Activated CD4-positive, alpha-beta T cell treated with anti-CD3 and anti-CD28 coated beads, Interleukin-2, amount 10 ng/mL, durations not matched to agents 7 days and 5 days (primary cell): ENCODE results near the gene LRFN3. TPM values are rescaled to one million over a fixed set of nuclear protein-coding genes. Genes with fewer than 3 reads are reported as not detected.
"Not testable (repeated sequence)": the region's sequence is repeated elsewhere in the genome, so short reads cannot be mapped to it uniquely, and the experiment has no call there.

ENCODE experiments used
- CTCF ChIA-PET: fragments of 350-600 bp; sonication (Branson Sonifier 250); formaldehyde crosslinking; loops from one replicate; lab custom pipeline; 2021; ENCODE audit warnings: antibody characterized with exemption; lab: Charles Lee
- POLR2A ChIA-PET: fragments of 350-600 bp; sonication (Branson Sonifier 250); formaldehyde crosslinking; loops from one replicate; lab custom pipeline; 2021; ENCODE audit warnings: antibody characterized with exemption; lab: Charles Lee
- DNase-seq: peaks from one replicate; pipeline ENCODE4 v3.0.0-alpha.2; 2020
- H3K27ac Mint-ChIP-seq: one replicate; pipeline ENCODE4 v1.8.0; 2021; ENCODE audit warnings: mild to moderate bottlenecking, moderate library complexity, mixed read lengths
- H3K27me3 Mint-ChIP-seq: one replicate; pipeline ENCODE4 v1.8.0; 2021; ENCODE audit warnings: mixed read lengths
- H3K36me3 Mint-ChIP-seq: one replicate; pipeline ENCODE4 v1.8.0; 2021; ENCODE audit warnings: low read depth, mixed read lengths
- H3K4me1 Mint-ChIP-seq: one replicate; pipeline ENCODE4 v1.8.0; 2021; ENCODE audit warnings: mixed read lengths
- H3K4me3 Mint-ChIP-seq: one replicate; pipeline ENCODE4 v1.8.0; 2021; ENCODE audit warnings: mild to moderate bottlenecking, moderate library complexity, mixed read lengths
- H3K9me3 Mint-ChIP-seq: one replicate; pipeline ENCODE4 v1.8.0; 2021; ENCODE audit warnings: mixed read lengths
- total RNA-seq, 2 experiments: library from RNA; stranded (reverse); gene quantifications; one replicate each; pipeline ENCODE4 v1.2.3, GENCODE V29; 2021

The LRFN3 gene, protein sequence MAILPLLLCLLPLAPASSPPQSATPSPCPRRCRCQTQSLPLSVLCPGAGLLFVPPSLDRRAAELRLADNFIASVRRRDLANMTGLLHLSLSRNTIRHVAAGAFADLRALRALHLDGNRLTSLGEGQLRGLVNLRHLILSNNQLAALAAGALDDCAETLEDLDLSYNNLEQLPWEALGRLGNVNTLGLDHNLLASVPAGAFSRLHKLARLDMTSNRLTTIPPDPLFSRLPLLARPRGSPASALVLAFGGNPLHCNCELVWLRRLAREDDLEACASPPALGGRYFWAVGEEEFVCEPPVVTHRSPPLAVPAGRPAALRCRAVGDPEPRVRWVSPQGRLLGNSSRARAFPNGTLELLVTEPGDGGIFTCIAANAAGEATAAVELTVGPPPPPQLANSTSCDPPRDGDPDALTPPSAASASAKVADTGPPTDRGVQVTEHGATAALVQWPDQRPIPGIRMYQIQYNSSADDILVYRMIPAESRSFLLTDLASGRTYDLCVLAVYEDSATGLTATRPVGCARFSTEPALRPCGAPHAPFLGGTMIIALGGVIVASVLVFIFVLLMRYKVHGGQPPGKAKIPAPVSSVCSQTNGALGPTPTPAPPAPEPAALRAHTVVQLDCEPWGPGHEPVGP
- total RNA-seq = 10 to 100 TPM; 12.3 to 13.5 TPM

DNA sequence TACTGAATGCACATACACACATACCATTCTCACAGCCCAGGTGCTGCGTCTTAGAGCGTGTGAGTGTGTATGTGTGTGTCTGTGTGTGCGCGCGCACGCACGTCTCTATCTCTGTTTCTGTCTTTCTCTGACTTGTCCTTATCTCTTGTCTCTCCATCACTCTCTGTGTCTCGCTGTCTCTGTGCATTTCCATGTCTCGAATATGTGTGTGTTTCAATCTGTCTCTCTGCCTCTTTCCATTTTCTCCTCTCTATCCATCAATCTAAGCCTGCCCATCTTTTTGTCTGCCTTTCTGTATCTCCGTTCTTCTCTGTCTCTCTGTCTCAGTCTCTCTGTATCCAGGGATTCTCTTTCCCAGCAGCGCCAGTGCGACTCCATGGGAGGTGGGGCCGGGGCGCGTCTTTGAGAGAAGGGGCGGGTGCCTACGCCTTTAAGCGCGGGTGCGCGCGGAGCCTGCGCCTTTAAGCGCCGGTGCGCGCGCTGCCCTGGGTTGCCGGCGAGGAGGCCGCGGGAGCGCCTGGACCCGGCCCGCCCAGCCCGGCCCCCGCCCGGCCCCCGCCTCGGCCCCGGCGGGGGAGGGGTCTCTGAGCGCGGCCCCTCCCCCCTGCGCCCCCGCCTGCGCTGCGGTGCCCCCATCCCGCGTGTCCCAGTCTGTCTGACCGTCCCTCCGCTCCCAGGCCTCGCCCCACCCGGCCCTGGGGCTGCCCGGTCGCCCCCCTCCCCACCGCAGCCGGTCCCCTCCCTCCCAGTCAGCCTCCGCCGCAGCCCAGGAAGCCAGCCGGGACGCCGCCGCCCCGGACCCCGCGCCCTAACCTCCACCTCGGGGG, at the start of gene LRFN3:
Gene LRFN3, plus strand, starts transcription at position 464 of the 827 bp plus-strand sequence. CDS start 3,052 bp downstream, outside the sequence.
- no peaks in the 10 kb centered on the region for H3K9me3 Mint-ChIP-seq
- ChIA-PET CTCF (no interaction called here), POLR2A (no interaction called here)
- peak within 1 kb of the TSS; percentile 83 for H3K4me3 Mint-ChIP-seq
- DNase-seq = peak; percentile 63
- H3K36me3 Mint-ChIP-seq = peaks cover 5% of the 10 kb centered on the region
- H3K27me3 Mint-ChIP-seq = no peaks in the 10 kb centered on the region
- peaks cover 44% of the 10 kb centered on the region for H3K4me1 Mint-ChIP-seq
- peak within 1 kb of the TSS; percentile 82 for H3K27ac Mint-ChIP-seq

DNA sequence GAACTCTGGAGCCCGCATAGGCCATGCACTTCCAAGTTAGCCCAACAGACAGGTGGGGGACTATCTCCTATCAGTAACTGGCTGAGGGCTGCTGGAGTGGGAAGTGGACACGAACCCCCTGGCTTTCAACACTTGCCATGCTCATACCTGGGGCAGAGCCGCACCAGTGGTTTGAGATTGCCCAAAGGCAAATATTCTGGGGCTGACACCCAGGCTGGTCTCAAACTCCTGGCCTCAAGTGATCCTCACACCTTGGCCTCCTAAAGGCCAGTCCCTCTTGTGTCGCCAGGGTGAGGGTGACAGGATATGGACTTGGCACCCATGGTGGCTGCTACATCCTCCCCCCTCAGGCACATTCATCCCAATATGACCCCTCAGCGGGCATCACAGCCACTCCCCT, 49.0 kb upstream of the LRFN3 start:
- CTCF ChIA-PET = interaction anchor here (0.6 to 1.5 kb wide), 2 partner anchors 42 to 60 kb away, joined by 3 read pairs; no protein-coding TSS in a partner anchor

DNA sequence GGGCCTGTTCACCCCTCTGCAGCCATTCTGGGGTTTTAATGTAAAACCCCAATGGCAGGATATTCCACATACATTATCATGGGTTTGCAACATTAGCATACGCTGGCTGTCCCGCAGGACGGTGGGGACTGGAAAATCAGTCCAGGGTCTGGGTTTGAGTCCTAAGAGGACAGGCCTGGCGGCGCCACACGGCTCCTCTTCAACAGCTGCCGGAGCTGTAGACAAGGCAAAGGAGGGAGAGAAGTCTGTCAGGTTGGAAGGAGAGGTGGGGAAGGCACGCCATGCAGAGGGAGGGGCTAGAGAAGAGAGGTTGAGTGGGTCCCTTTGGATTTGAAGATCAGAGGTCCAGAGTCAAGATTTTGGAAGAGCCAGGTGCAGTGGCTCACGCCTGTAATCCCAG, 47.8 kb upstream of the LRFN3 start:
- ChIA-PET CTCF (interaction anchor here (1.0 to 1.5 kb wide), 2 partner anchors 10 to 41 kb away, joined by 3 read pairs; no protein-coding TSS in a partner anchor), POLR2A (no interaction called here)
- Mint-ChIP-seq H3K36me3 (peaks cover 53% of the 10 kb centered on the region), H3K27ac (no peak overlapping the region), H3K9me3 (no peaks in the 10 kb centered on the region), H3K4me1 (peaks cover 12% of the 10 kb centered on the region), H3K4me3 (no peak overlapping the region), H3K27me3 (no peaks in the 10 kb centered on the region)
- DNase-seq = no peak

More for the DNA sequence above, 49.0 kb upstream of the LRFN3 start:
- Mint-ChIP-seq H3K9me3 (no peaks in the 10 kb centered on the region), H3K27me3 (no peaks in the 10 kb centered on the region), H3K36me3 (peaks cover 43% of the 10 kb centered on the region), H3K4me3 (no peak overlapping the region), H3K27ac (no peak overlapping the region), H3K4me1 (peaks cover 11% of the 10 kb centered on the region)
- DNase-seq = no peak
- POLR2A ChIA-PET = no interaction called here

DNA sequence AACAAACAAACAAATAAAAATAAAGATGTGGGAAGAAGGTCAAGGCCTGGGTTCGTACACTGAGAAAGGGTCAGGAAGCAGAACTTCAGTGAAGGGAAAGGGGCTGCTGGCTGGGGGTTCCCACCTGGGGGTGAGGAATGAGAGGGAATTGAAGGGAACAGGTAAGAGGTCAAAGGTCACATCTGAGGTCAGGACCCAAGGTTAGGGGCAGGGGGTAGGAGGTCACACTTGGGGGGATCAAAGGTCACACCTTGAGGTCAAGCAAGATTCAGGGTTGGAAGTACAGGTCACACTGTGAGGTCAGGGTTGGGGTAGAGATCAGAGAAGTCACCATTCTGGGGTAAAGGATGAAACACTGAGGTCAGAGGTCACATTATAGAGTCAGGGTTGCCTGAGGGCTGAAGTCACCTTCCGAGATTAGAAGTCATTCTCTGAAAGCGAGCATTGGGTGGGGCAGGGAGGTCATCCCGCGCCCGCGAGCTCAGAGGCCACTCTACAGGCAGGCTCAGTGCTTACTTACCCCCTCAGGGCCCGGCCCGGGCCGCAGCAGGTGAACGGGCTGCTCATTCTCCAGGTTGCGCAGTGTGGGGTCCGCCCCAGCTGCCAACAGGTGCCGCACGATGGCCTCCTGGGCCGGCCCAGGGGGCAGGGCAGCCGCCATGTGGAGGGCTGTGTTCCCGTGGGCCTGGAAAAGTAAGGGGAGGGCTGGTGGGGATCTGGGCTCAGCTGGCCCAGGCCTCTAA, 46.6 kb upstream of the LRFN3 start:
- Mint-ChIP-seq H3K27me3 (no peaks in the 10 kb centered on the region), H3K9me3 (no peaks in the 10 kb centered on the region), H3K4me1 (peaks cover 12% of the 10 kb centered on the region), H3K4me3 (no peak overlapping the region), H3K36me3 (peaks cover 58% of the 10 kb centered on the region), H3K27ac (no peak overlapping the region)
- CTCF ChIA-PET = no interaction called here
- POLR2A ChIA-PET = no interaction called here
- no peak for DNase-seq

DNA sequence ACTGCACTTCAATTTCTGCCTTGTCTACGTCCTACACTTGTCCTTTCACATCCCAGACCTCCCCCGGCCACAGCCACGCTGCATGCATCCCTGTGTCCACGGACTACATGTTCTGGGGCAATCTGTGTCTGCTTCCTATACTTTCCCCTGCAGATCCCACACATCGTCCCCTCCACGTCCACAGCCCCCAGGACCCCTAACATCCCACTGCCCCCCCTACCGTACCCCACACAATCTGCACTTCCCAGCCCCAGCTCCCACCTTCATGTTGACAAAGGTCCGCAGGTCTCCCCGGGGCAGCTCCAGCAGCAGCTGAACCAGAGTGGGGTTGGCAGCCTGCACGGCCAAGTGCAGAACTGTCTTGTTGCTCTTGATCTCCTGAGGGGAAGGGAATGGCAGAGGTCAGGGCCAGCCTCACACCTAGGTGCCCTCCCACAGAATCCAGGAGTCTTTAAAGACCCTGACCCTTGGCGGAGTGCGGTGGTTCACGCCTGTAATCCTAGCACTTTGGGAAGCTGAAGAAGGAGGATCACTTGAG, 46.0 kb upstream of the LRFN3 start:
- Mint-ChIP-seq H3K36me3 (peaks cover 61% of the 10 kb centered on the region), H3K27me3 (no peaks in the 10 kb centered on the region), H3K4me1 (peaks cover 14% of the 10 kb centered on the region), H3K4me3 (no peak overlapping the region), H3K9me3 (no peaks in the 10 kb centered on the region), H3K27ac (no peak overlapping the region)
- POLR2A ChIA-PET = no interaction called here
- no peak for DNase-seq
- CTCF ChIA-PET = no interaction called here

DNA sequence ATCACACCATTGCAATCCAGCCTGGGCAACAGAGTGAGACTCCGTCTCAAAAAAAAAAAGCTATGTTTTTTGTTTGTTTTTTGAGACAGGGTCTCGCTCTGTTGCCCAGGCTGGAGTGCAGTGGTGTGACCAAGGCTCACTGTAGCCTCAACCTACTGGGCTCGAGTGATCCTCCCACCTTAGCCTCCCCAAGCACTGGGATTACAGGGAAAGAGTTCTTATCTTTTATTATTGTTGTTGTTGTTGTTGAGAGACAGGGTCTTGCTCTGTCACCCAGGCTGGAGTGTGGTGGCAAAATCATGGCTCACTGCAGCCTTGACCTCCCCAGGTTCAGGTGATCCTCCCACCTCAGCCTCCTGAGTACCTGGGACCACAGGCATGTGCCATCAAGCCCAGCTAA, 44.4 kb upstream of the LRFN3 start:
- DNase-seq, H3K9me3 Mint-ChIP-seq, H3K27ac Mint-ChIP-seq, H3K27me3 Mint-ChIP-seq, H3K4me3 Mint-ChIP-seq, POLR2A ChIA-PET: not testable (repeated sequence)
- Mint-ChIP-seq H3K4me1 (peaks cover 22% of the 10 kb centered on the region), H3K36me3 (peaks cover 59% of the 10 kb centered on the region)
- CTCF ChIA-PET = interaction anchor here (4.0 kb wide), 1 partner anchor 9 kb away, joined by 23 read pairs; no protein-coding TSS in a partner anchor

DNA sequence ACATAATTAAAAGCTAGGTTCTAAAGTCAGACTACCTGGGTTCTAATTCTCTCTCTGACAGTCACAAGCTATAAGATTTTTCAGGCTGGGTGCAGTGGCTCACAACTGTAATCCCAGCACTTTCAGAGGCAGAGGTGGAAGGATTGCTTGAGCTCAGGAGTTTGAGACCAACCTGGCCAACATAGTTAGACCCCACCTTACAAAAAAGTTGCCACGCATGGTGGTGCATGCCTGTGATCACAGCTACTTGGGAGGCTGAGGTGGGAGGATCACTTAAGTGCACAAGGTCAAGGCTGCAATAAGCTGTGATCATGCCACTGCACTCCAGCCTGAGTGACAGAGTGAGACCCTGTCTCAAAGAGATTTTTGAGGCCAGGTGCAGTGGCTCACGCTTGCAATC, 41.8 kb upstream of the LRFN3 start:
- Mint-ChIP-seq H3K36me3 (peaks cover 57% of the 10 kb centered on the region), H3K9me3 (no peaks in the 10 kb centered on the region), H3K4me1 (peaks cover 25% of the 10 kb centered on the region), H3K27me3 (no peaks in the 10 kb centered on the region), H3K27ac (no peak overlapping the region), H3K4me3 (no peak overlapping the region)
- POLR2A ChIA-PET = no interaction called here
- CTCF ChIA-PET = interaction anchor here (1.0 to 4.0 kb wide), 4 partner anchors 12 to 37 kb away, joined by 3 to 23 read pairs (median 4); no protein-coding TSS in a partner anchor
- no peak for DNase-seq

DNA sequence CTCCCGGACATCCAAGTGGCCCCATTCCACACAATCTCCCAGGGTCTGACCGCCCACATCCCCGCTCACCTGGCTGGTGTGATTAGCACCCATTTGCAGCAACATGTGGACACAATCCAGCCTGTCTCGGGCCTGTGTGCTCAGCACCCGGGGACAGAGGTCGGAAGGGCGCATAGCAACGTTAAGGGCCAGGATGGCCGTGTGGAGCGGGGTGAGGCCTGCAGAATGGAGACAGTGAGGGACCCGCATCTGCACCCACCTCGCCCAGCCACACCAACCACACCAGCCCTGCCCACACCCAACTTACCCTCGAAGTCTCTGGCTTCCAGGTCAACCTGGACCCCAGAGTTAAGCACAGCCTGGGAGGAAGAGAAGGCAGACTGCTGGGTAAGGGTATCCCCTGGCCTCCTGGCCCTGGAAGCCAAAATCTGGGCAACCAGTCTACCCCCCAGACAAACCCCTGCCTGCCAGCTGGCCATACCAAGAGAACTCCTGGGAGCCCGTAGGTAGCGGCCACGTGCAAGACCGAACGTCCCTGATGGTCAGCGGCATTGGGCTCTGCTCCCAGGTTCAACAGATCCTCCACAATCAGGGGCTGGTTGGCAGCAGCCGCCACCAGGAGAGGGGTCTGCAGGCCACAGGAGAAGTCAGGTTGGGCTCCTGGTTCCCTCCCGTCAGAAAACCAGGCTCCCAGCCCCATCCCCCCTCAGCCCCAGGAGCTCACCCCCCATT, 40.1 kb upstream of the LRFN3 start:
- Mint-ChIP-seq H3K27ac (no peak overlapping the region), H3K4me1 (peaks cover 28% of the 10 kb centered on the region), H3K27me3 (no peaks in the 10 kb centered on the region), H3K4me3 (no peak overlapping the region), H3K9me3 (no peaks in the 10 kb centered on the region), H3K36me3 (peaks cover 46% of the 10 kb centered on the region)
- ChIA-PET POLR2A (no interaction called here), CTCF (no interaction called here)
- no peak for DNase-seq

DNA sequence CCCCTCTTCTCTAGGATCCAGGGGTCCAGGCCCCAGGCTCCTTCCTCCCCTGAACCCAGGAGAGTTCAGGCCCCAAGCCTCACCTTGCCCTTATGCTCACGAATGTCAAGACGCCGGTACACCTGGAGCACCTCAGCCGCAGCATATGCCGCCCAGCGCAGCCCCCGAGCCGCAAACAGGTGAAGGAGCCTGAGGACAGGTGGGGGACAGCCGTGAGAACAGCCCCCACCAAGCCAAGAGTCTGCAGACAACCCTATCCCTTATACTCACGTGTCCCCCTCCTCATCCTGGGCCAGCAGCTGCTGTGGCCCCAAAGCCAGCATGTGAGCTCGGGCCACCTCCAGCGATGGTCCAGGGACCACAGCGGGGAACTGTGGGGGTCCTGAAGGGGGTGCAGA, 39.5 kb upstream of the LRFN3 start:
- no peak for DNase-seq
- Mint-ChIP-seq H3K9me3 (no peaks in the 10 kb centered on the region), H3K36me3 (peaks cover 45% of the 10 kb centered on the region), H3K27ac (peak overlapping the region; percentile 13), H3K27me3 (no peaks in the 10 kb centered on the region), H3K4me1 (peaks cover 31% of the 10 kb centered on the region), H3K4me3 (no peak overlapping the region)
- POLR2A ChIA-PET = no interaction called here
- CTCF ChIA-PET = no interaction called here

DNA sequence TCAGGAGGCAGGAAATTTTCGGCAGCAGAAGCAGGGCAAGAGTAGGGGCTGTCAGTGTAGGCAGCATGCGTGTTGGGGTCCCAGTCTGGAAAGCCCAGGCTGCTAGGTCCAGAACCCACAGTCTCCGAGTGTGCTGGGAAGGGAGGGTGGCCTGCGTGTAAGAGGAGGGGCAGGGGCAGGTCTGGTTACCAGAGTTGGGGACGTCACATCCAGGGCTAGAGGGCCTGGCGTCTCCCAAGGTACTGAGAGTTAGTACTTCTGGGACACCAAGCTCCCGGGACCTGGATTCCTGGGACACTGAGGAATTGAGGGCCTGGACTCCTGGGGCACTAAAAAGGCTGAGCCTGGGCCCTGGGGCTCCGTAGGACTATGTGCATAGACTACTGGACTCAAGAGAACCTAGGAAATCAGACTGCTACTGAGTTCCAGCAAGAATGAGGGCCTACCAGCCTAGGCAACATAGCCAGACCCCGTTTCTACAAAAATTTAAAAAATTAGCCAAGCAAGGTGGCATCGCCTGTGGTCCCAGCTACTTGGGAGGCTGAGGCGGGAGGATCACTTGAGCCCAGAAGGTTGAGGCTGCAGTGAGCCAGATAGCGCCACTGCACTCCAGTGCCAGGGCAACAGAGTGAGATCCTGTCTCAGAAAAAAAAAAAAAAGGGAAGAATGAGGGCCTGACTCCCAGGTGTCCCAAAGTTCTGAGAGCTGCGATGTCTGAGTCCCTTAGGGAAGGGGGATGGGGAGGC, 38.3 kb upstream of the LRFN3 start:
- peaks cover 41% of the 10 kb centered on the region for H3K36me3 Mint-ChIP-seq
- peak overlapping the region; percentile 94 for H3K4me3 Mint-ChIP-seq
- no peaks in the 10 kb centered on the region for H3K27me3 Mint-ChIP-seq
- ChIA-PET POLR2A (no interaction called here), CTCF (interaction anchor here (0.8 to 0.9 kb wide), 2 partner anchors 9 to 16 kb away, joined by 3 to 4 read pairs; no protein-coding TSS in a partner anchor)
- peaks cover 39% of the 10 kb centered on the region for H3K4me1 Mint-ChIP-seq
- H3K9me3 Mint-ChIP-seq = no peaks in the 10 kb centered on the region
- H3K27ac Mint-ChIP-seq = peak overlapping the region; percentile 80
- no peak for DNase-seq

DNA sequence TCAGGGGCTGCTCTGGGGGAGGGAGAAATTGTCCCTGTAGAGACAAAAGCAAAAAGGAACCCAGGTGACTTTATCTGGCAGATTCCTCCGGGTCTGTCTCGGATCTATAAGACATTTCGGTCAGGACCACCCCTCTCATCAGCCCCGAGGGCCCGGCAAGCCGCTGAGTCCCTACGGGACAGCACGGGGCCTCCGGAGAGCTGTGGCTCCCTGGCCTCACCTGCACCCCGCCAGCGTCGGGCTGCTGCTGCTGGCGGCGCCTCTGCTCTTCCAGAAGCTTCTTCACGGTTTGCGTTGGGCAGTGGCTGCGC, 37.7 kb upstream of the LRFN3 start:
- Mint-ChIP-seq H3K9me3 (no peaks in the 10 kb centered on the region), H3K4me3 (peak overlapping the region; percentile 94), H3K27me3 (no peaks in the 10 kb centered on the region), H3K27ac (peak overlapping the region; percentile 97), H3K36me3 (peaks cover 40% of the 10 kb centered on the region), H3K4me1 (peaks cover 43% of the 10 kb centered on the region)
- POLR2A ChIA-PET = no interaction called here
- no peak for DNase-seq
- CTCF ChIA-PET = interaction anchor here (0.8 to 0.9 kb wide), 2 partner anchors 10 to 16 kb away, joined by 3 to 4 read pairs; no protein-coding TSS in a partner anchor
